ENCODE measurements around the gene SLC26A11. TPM values are rescaled to one million over a fixed set of nuclear protein-coding genes. Genes with fewer than 3 reads are reported as not detected.
A peak's percentile ranks its signal among the peaks of the same experiment; 100 is the strongest.

Gene SLC26A11
- total RNA-seq, 1 donor from 2014 or later: 42.4 TPM

DNA sequence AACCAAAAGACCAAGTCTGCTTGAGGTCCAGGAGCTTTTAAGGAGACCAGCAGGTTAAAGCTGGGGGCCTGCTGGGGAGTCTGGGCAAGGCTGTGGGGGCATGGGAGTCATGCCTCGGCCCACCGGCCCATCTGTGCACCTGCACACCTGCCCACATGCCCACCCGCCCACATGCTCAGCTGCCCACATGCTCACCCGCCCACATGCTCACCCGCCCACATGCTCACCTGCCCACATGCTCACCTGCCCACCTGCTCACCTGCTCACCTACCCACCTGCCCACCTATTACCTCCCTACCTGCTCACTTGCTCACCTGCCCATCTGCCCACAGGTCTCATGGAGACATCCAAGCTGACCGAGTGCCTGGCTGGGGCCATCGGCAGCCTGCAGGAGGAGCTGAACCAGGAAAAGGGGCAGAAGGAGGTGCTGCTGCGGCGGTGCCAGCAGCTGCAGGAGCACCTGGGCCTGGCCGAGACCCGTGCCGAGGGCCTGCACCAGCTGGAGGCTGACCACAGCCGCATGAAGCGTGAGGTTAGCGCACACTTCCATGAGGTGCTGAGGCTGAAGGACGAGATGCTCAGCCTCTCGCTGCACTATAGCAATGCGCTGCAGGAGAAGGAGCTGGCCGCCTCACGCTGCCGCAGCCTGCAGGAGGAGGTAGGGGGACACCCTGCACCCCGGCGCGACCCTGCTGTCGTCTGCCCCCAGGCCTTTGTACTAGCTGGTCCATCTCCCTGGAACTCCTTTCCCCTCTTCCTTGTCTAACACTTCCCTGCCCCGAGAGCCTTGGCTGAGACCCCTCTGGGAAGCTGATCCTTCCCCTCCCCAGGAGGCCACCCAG, 36.4 kb upstream of the SLC26A11 start:
- ATAC-seq (no peak), DNase-seq (no peak)
- Histone ChIP-seq H3K36me3 (no peaks in the 10 kb centered on the region), H3K9me3 (no peaks in the 10 kb centered on the region), H3K4me1 (peaks cover 10% of the 10 kb centered on the region), H3K27me3 (ENCODE audit: low read depth) (no peaks in the 10 kb centered on the region), H3K27ac (no peak overlapping the region), H3K4me3 (no peak overlapping the region)
- intact Hi-C loops (cut with DNase I): no loop called here
- TF ChIP-seq CTCF (IDR thresholded peaks at IDR 0.05): no peak

DNA sequence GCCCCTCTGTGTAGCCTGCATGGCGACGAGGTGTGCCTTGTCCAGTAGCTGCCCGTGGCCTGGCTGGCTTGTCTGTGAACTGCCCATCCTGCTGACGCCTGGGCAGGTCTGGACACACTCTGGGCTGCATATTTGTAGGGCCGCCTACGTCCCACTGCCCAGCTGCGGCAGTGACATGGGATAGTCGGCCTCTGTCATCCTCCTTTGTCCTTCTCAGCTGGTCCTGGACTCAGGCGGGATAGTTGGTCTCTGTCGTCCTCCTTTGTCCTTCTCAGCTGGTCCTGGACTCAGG, 35.9 kb upstream of the SLC26A11 start:
- DNase-seq (no peak), ATAC-seq (no peak)
- no peak overlapping the region for H3K4me3 ChIP-seq
- H3K27ac ChIP-seq: no peak overlapping the region
- H3K36me3 ChIP-seq: no peaks in the 10 kb centered on the region
- H3K4me1 ChIP-seq: peaks cover 10% of the 10 kb centered on the region
- H3K9me3 ChIP-seq: no peaks in the 10 kb centered on the region
- no peaks in the 10 kb centered on the region for H3K27me3 ChIP-seq (ENCODE audit: low read depth)
- intact Hi-C loops (cut with DNase I): no loop called here
- no peak for TF ChIP-seq CTCF (IDR thresholded peaks at IDR 0.05)

- H3K4me1 ChIP-seq: peaks cover 10% of the 10 kb centered on the region
- H3K27me3 ChIP-seq (ENCODE audit: low read depth): no peaks in the 10 kb centered on the region
- no peak for ATAC-seq
- no peak for TF ChIP-seq CTCF (IDR thresholded peaks at IDR 0.05)
- no peak for DNase-seq
- H3K4me3 ChIP-seq: no peak overlapping the region
- intact Hi-C loops (cut with DNase I): no loop called here
- H3K9me3 ChIP-seq: no peaks in the 10 kb centered on the region
- no peaks in the 10 kb centered on the region for H3K36me3 ChIP-seq
- no peak overlapping the region for H3K27ac ChIP-seq
Measured at GRCh38 chr17:80185968-80186367, 34.3 kb upstream of the SLC26A11 start.

DNA sequence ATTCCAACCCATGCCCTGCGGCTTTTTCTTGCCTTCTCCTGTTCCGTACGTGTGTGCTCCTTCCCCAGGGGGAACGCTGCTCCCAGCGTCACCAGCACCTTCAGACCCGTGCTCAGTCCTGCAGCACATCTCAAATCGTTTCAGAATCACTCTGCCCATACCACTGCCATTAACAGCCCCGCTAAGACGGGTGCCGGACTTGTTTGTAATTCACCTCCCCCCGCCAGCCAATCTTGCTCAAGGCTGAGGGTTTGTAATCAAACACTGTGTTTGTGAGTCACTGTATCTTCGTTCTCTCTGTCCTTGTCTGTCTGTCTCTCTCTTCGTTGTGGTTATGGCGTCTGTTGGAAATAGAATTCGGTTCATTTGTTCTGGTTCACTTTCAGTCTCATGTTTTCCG, 33.1 kb upstream of the SLC26A11 start:
- peak overlapping the region; percentile 40 for H3K4me3 ChIP-seq
- peaks cover 16% of the 10 kb centered on the region for H3K4me1 ChIP-seq
- peak overlapping the region; percentile 53 for H3K27ac ChIP-seq
- H3K9me3 ChIP-seq: no peaks in the 10 kb centered on the region
- no peak for TF ChIP-seq CTCF (IDR thresholded peaks at IDR 0.05)
- no peaks in the 10 kb centered on the region for H3K36me3 ChIP-seq
- intact Hi-C loops (cut with DNase I): no loop called here
- no peak for ATAC-seq
- no peak for DNase-seq
- H3K27me3 ChIP-seq (ENCODE audit: low read depth): no peaks in the 10 kb centered on the region

DNA sequence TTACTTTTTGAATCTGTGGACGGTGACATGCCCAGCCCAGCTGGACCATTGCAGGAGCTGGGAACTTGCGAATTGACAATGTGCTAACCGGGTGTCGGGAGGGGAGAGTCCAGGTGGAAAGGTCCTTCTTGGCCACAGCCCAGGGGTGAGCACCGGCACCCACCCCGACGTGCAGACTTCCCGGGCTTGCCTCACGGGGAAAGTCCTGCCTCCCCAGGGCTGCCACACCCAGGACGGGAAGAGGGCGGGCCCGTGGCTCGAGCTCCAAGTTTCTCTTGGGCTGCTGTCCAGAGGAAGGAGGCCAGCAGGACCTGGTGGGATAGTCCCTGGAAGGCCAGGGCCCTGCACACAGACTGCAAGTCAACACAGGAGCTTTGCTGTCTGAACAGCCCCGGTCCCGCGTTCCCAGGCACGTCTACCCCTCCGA, 32.7 kb upstream of the SLC26A11 start:
- DNase-seq: peak; percentile 65
- no peaks in the 10 kb centered on the region for H3K27me3 ChIP-seq (ENCODE audit: low read depth)
- H3K27ac ChIP-seq: peak overlapping the region; percentile 53
- H3K36me3 ChIP-seq: no peaks in the 10 kb centered on the region
- TF ChIP-seq CTCF (IDR thresholded peaks at IDR 0.05): no peak
- intact Hi-C loops (cut with DNase I): no loop called here
- H3K9me3 ChIP-seq: no peaks in the 10 kb centered on the region
- ATAC-seq: peak; percentile 81 to 82
- H3K4me1 ChIP-seq: peaks cover 16% of the 10 kb centered on the region
- peak overlapping the region; percentile 40 for H3K4me3 ChIP-seq
